Heart left ventricle (tissue), 13 donors: ENCODE measurements around the gene CABLES1.

Experiments used
- POLR2A ChIP-seq, 2 donors: fragments of 450-650 bp; IDR thresholded peaks; one replicate each; pipeline ENCODE4 v1.6.1; 2017; ENCODE audit warnings: antibody characterized with exemption in 2 of 2, mild to moderate bottlenecking in 2 of 2, moderate library complexity in 2 of 2
- TF ChIP-seq, protein P1 (sequence below), 12 donors: fragments of 200-600 bp; sonication (generic) in 4 of 12; IDR thresholded peaks; one replicate each; pipeline versions ENCODE4 v1.5.0 to v1.8.0; 2018 to 2022; ENCODE audit warnings: antibody characterized with exemption in 12 of 12, mild to moderate bottlenecking in 5 of 12
- donor health status: ischemic (EF 13 %, LVEDD 7.1; RV severe dilation, severe dysfunction).
- donor health status: DM: no; HTN: yes; CAD: no.
- donor health status: DM: no; HTN: no; CAD: no.
- donor health status: ischemic (EF 25% LVEDD 6.9; RV normal size, moderate dysfunction).
- donor health status: ischemic (EF 25% LVEDD 5.7; RV mildly dilated, moderate dysfunction).
- donor health status: ischemic (EF 35%, LVEDD 5.7; RV mildly dilated, moderate dysfunction).
- donor health status: nonischemic (EF 11% LVEDD 7.7; RV severe dilation, severe dysfunction).
- donor health status: DM: yes; HTN: yes; CAD: no.
- donor health status: PGD.
- donor health status: ischemic (EF 29% LVEDD 5.4; RV normal size, mild dysfunction).
- donor health status: nonischemic (EF 23%, LVEDD 6.1; RV moderate dilation, normal function).

DNA sequence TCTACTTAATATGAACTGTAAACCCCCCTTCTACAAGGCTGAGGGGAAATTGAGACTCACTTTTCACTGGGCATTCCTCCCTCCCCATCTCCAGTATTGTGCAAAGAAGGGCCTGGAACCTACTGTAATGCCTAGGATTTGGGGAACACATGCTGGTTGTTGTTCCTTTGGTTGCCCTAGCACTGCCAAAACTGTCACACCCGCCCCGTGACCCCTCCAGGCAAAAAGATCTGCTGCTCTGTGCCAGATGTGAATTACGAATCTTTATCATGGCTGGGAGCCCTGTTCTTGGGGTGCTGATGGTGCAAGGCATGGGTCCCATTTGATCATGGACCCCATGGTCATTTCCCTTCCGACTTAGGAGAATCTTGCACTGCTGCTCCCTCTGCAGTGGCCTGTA lies 95.4 kb downstream of the CABLES1 start:
- no peak for TF ChIP-seq POLR2A (IDR thresholded peaks at IDR 0.05)
- TF ChIP-seq, protein P1, sequence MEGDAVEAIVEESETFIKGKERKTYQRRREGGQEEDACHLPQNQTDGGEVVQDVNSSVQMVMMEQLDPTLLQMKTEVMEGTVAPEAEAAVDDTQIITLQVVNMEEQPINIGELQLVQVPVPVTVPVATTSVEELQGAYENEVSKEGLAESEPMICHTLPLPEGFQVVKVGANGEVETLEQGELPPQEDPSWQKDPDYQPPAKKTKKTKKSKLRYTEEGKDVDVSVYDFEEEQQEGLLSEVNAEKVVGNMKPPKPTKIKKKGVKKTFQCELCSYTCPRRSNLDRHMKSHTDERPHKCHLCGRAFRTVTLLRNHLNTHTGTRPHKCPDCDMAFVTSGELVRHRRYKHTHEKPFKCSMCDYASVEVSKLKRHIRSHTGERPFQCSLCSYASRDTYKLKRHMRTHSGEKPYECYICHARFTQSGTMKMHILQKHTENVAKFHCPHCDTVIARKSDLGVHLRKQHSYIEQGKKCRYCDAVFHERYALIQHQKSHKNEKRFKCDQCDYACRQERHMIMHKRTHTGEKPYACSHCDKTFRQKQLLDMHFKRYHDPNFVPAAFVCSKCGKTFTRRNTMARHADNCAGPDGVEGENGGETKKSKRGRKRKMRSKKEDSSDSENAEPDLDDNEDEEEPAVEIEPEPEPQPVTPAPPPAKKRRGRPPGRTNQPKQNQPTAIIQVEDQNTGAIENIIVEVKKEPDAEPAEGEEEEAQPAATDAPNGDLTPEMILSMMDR (IDR thresholded peaks at IDR 0.05), result no peak
